Testis (tissue), 2 donors: Measurements from ENCODE around the gene PTGES3L.

Experiments used
- CTCF ChIP-seq, 3 experiments: fragments of 450-650 bp in 2 of 3; fragments of 200-600 bp in 1 of 3; sonication (generic) in 1 of 3; IDR thresholded peaks; one replicate each; pipeline ENCODE4 v1.5.1; 2016 to 2019; ENCODE audit warnings: antibody characterized with exemption in 3 of 3, mild to moderate bottlenecking in 2 of 3, moderate library complexity in 1 of 3
- POLR2A ChIP-seq: fragments of 450-650 bp; IDR thresholded peaks from one replicate; pipeline ENCODE4 v1.6.1; 2017; ENCODE audit warnings: antibody characterized with exemption, mild to moderate bottlenecking, moderate library complexity

GRCh38 chr17:43019418-43019817, 39.5 kb upstream of the PTGES3L start:
- TF ChIP-seq CTCF (IDR thresholded peaks at IDR 0.05): no peak
- no peak for TF ChIP-seq POLR2A
